BLaER1 treated with 17β-estradiol and CSF1 and Interleukin-3, amounts not matched to agents 10 nM and 100 nM (cell line): ENCODE results near the gene GNPDA1.

Experiments
- H3K27ac ChIP-seq, 11 experiments: shearing (Covaris generic); formaldehyde crosslinking; 2 replicates each; pipeline ENCODE4 v1.8.1; 2022
- H3K27me3 ChIP-seq, 11 experiments: shearing (Covaris generic); formaldehyde crosslinking; 2 replicates each; pipeline ENCODE4 v1.8.1; 2022
- H3K36me3 ChIP-seq, 11 experiments: shearing (Covaris generic); formaldehyde crosslinking; 2 replicates each; pipeline ENCODE4 v1.8.1; 2022
- H3K4me1 ChIP-seq, 10 experiments: shearing (Covaris generic); formaldehyde crosslinking; 2 replicates each; pipeline ENCODE4 v1.8.1; 2022
- H3K4me2 ChIP-seq, 11 experiments: shearing (Covaris generic); formaldehyde crosslinking; 2 replicates each; pipeline ENCODE4 v1.8.1; 2022
- H3K4me3 ChIP-seq, 10 experiments: shearing (Covaris generic); formaldehyde crosslinking; 2 replicates each; pipeline ENCODE4 v1.8.1; 2022
- H3K9ac ChIP-seq, 11 experiments: shearing (Covaris generic); formaldehyde crosslinking; 2 replicates each; pipeline ENCODE4 v1.8.1; 2022
- H3K9me3 ChIP-seq, 11 experiments: shearing (Covaris generic); formaldehyde crosslinking; replicated peaks in 1 of 11; 2 replicates each; pipeline ENCODE4 v1.8.1; 2022
- H4K20me1 ChIP-seq, 11 experiments: shearing (Covaris generic); formaldehyde crosslinking; 2 replicates each; pipeline ENCODE4 v1.8.1; 2022
- Cebpa-rat ChIP-seq, 11 experiments: shearing (Covaris generic); IDR thresholded peaks; 2 replicates each; pipeline ENCODE4 v1.8.1; 2022

The GNPDA1 gene

GRCh38 chr5:141951332-141951781 is 61.5 kb downstream of the GNPDA1 start:
- peaks cover 51 to 100% (median 62%) of the 10 kb centered on the region in 10 experiments for H3K4me1 ChIP-seq
- peak overlapping the region; percentile 73 to 90 (median 83) for H3K4me2 ChIP-seq
- peak overlapping the region in 10 of 11 experiments; percentile 30 to 73 (median 50); a peak in 18 of 22 replicates for H3K27ac ChIP-seq
- H3K27me3 ChIP-seq: no peaks in the 10 kb centered on the region
- H3K4me3 ChIP-seq: peak overlapping the region in 2 of 10 experiments; percentile 9 to 31; a peak in 4 of 20 replicates
- H3K9me3 ChIP-seq: no peaks in the 10 kb centered on the region
- peaks cover 0 to 8% (median 0%) of the 10 kb centered on the region in 11 experiments; a peak in 2 of 22 replicates for H3K36me3 ChIP-seq
- H4K20me1 ChIP-seq: no peaks in the 10 kb centered on the region
- H3K9ac ChIP-seq: peak overlapping the region in 7 of 11 experiments; percentile 11 to 57 (median 41); a peak in 10 of 22 replicates
- TF ChIP-seq Cebpa-rat (IDR thresholded peaks at IDR 0.05): no peak
